ENCODE results near the gene RHBDD1.

DNA sequence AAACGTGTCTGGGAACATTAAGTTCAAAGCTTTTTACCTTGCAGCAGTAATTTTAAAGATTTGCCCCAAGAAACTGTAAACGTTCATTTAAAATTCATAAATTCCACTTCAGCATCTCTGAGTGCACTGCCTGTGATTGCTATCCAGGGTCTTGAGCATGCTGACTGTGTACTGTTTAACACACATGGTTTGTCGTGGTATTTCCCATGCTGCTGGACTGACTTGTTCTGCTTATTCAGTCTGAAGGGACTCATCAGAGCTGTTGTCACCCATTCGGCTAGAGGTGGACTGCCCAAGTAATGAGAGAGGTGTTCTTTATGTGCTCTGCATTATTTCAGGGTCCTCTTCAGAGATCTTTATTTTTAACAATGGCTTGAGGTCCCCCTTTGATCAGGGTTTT is 53.1 kb downstream of the RHBDD1 start:
- TF ChIP-seq, protein P1, sequence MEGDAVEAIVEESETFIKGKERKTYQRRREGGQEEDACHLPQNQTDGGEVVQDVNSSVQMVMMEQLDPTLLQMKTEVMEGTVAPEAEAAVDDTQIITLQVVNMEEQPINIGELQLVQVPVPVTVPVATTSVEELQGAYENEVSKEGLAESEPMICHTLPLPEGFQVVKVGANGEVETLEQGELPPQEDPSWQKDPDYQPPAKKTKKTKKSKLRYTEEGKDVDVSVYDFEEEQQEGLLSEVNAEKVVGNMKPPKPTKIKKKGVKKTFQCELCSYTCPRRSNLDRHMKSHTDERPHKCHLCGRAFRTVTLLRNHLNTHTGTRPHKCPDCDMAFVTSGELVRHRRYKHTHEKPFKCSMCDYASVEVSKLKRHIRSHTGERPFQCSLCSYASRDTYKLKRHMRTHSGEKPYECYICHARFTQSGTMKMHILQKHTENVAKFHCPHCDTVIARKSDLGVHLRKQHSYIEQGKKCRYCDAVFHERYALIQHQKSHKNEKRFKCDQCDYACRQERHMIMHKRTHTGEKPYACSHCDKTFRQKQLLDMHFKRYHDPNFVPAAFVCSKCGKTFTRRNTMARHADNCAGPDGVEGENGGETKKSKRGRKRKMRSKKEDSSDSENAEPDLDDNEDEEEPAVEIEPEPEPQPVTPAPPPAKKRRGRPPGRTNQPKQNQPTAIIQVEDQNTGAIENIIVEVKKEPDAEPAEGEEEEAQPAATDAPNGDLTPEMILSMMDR (IDR thresholded peaks at IDR 0.05; ENCODE audit: low read depth, low read length, poor library complexity, severe bottlenecking): no peak
- no peak for TF ChIP-seq EZH2phosphoT487 (IDR thresholded peaks at IDR 0.05; ENCODE audit: borderline replicate concordance, low read length)
